ENCODE results near the gene MXD1.

Gene MXD1

DNA sequence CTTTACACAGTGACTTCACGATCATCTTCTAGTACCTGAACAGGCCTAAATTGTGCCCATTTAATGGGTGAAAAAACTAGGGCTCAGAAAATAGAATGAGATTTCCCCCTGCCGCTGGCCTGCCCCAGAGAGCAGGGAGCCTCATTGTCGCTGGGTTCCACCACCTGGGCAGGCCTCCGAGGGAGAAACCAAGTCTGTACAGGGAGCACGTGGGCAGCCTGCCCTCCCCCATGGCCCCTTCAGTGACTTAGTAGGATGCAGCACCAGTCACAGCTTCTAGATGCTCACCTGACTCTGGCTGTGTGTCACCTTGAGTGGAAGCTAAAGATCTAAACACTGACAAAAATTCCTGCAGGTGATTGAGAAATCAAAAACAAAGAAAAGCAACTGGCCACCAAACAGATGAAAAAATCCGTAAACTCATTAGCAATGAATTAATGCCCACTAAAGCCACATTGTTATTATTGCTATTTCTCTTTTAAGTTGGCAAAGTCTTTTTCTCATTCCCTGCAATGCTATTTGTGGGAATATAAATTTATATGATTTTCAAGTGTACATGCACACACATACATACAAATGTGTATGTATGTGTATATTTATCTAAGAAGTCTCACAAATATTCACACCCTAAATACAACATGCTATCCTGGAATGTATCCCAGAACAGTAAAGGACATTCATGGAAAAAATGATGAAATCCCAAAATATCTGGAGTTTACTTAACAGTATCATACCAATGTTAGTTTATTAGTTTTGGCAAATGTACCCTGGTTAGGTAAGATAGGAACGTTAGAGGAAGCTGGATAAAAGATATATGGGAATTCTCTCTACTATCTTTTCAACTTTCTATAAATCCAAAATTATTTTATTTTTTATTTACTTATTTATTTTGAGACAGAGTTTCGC lies 65.2 kb downstream of the MXD1 start:
- DNase-seq, result no peak

- no peak for DNase-seq
Observed at GRCh38 chr2:69983392-69983966, 68.6 kb downstream of the MXD1 start.

DNA sequence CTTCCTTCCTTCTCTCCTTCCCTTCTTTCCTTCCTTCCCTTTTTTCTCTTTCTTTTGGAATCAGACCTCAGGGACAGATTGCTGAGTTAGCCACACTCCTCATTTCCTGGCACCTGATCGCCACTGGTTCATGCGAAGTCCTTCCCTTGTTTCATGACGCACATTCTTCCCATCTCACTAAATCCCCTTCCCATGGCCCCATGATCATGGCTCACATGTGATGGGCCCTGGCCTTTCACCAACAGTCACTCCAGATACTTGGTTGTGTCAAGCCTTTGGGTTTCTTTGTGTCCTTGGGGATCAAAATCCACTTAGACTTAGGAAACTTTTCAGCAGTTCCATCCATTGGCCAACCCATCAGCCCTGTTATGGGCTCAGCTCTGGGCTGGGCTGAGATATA lies 70.3 kb downstream of the MXD1 start:
- DNase-seq, result no peak

GRCh38 chr2:69985688-69986087 lies 70.8 kb downstream of the MXD1 start:
- no peak for DNase-seq

DNA sequence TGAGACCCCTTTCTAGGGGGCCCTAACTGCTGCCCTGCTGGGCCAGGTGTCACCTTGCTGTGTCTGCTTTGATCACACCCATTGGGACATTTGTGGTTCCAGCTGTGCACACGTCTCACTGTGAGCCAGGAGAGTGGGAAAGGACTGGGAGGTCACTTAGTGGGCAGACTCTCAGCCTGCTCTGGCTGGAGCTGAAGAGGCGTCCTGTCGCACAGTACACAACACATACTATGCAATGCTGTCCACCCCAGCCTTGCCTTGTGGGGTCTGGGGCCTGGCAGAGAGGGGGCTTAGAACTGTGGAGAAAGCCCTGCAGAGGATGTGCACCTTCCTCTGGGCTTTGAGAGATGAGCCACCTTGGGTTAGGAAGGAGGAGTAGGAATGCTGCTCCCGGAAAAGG lies 71.8 kb downstream of the MXD1 start:
- no peak for DNase-seq

DNA sequence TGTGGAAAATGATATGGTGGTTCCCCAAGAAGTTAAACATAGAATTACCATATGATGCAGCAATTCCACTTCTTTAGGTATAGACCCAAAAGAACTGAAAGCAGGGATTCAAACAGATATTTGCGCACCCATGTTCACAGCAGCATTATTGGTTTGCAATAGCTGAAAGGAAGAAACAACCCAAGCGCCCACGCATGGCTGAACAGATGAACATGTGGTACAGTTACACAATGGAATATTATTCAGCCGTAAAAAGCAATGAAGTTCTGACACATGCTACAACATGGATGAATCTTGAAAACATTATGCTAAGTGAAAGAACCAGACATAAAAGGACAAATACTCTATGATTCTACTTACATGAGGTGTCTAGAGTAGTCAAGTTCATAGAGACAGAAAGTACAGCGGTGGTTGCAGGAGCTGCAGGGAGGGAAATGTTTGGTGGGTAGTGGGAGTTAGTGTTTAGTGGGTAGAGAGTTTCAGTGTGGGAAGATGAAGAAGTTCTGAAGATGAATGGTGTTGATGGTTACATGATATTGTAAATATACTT lies 73.3 kb downstream of the MXD1 start:
- no peak for DNase-seq

DNA sequence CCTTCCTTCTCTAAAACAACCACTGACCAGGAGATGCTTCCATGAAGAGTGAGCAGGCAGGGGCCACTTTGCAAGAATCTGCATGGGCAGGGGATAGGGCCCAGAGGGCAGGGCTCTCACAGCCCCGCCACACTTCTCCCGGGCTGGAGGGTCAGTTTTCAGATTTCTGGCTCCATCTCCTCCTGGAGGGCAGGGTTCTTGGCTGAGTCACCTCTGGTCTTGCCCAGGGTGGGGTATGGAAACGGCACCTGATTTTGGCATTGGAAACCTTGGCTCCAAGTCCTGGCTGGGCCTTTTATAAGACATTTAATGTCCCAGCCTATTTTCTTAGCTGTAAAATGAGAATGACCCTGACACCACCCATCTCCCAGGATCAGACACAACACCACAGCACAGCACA lies 74.1 kb downstream of the MXD1 start:
- no peak for DNase-seq

DNA sequence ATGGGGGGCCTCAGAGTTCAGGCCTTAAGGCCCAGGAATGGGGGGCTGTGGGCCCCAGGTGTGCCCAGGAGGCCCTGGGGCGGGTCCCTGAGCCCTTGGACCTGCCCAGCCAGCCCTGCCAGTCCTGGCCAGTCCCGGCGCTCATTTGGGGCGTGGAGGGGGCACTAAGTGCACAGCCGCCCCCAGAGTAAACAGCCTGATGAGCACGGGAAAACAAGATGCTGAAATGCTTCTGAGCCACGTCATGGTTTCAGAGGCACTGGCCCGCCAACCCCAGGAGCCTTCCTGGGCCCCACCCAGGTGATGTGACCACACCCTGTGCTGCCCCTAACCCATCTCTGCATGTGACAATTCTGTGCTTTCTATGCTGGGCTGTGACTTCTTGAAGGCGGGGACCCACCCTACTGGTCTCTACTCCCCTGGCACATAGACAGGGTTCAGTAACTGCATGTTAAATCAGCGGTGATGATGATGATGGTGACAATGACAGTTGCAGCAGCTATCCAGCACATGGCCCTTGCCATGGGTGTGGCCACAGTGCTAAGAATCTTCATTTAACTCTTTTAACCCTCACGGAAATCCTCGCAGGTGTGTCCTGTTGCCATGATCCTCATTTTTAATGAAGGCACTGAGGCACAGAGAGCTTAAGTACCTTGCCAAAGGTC lies 74.7 kb downstream of the MXD1 start:
- DNase-seq, result no peak
